Measurements from ENCODE around the gene ATP2C2.

- TF ChIP-seq ZNF70 (CRISPR knock-in tag; IDR thresholded peaks at IDR 0.05) (no peak), CSRNP3 (CRISPR knock-in tag; IDR thresholded peaks at IDR 0.05) (no peak), PATZ1 (CRISPR knock-in tag; IDR thresholded peaks at IDR 0.05; ENCODE audit: borderline replicate concordance) (no peak), ZFP30 (CRISPR knock-in tag; IDR thresholded peaks at IDR 0.05) (no peak), CSDC2 (CRISPR knock-in tag; IDR thresholded peaks at IDR 0.05) (no peak), OSR1 (CRISPR knock-in tag; IDR thresholded peaks at IDR 0.05) (no peak), ESRRG (CRISPR knock-in tag; IDR thresholded peaks at IDR 0.05) (no peak)
These were observed 127.2 kb downstream of the ATP2C2 start for GRCh38 chr16:84495506-84495905.
